Gastroesophageal sphincter (tissue), 4 donors: Measurements from ENCODE around the gene PLA2G3. TPM values are rescaled to one million over a fixed set of nuclear protein-coding genes. Genes with fewer than 3 reads are reported as not detected.
A peak's percentile ranks its signal among the peaks of the same experiment; 100 is the strongest.

ENCODE experiments used
- ATAC-seq: fragments of 150-250 bp; one replicate; pipeline ENCODE4 v1.9.1; 2016; ENCODE audit warnings: mild to moderate bottlenecking, moderate library complexity
- H3K27ac ChIP-seq, 4 donors: fragments of 200-600 bp; sonication (generic) in 3 of 4; 1 replicate in 3 of 4; 2 replicates in 1 of 4; pipeline ENCODE4 v1.5.1; 2016 to 2019
- H3K27me3 ChIP-seq: fragments of 200-600 bp; sonication (generic); one replicate; pipeline ENCODE4 v1.5.1; 2019
- H3K36me3 ChIP-seq, 2 donors: fragments of 200-600 bp; sonication (generic); one replicate each; pipeline ENCODE4 v1.5.1; 2019; ENCODE audit warnings: control low read depth in 1 of 2
- H3K4me1 ChIP-seq, 3 donors: fragments of 200-600 bp; sonication (generic); 1 replicate in 2 of 3; 2 replicates in 1 of 3; pipeline ENCODE4 v1.5.1; 2016 to 2019; ENCODE audit warnings: control low read depth in 2 of 3
- H3K4me3 ChIP-seq, 2 donors: fragments of 200-600 bp; sonication (generic); one replicate each; pipeline ENCODE4 v1.5.1; 2019; ENCODE audit warnings: mild to moderate bottlenecking in 1 of 2, moderate library complexity in 1 of 2
- H3K9me3 ChIP-seq, 3 donors: fragments of 200-600 bp; sonication (generic); one replicate each; pipeline ENCODE4 v1.5.1; 2017 to 2019; ENCODE audit warnings: control low read depth in 2 of 3
- EP300 ChIP-seq: sonication (generic); formaldehyde crosslinking; IDR thresholded peaks from one replicate; pipeline ENCODE4 v1.6.1; 2017; ENCODE audit warnings: antibody characterized with exemption, mild to moderate bottlenecking
- POLR2A ChIP-seq, 2 donors: fragments of 450-650 bp; IDR thresholded peaks; one replicate each; pipeline ENCODE4 v1.6.1; 2017; ENCODE audit warnings: antibody characterized with exemption in 2 of 2, mild to moderate bottlenecking in 2 of 2, moderate library complexity in 1 of 2
- POLR2AphosphoS5 ChIP-seq: sonication (generic); formaldehyde crosslinking; IDR thresholded peaks from one replicate; pipeline ENCODE4 v1.6.1; 2017; ENCODE audit warnings: antibody characterized with exemption
- WGBS, 2 donors: methylation state at CpG; one replicate each; pipeline ENCODE4 v1.1.5; 2018; ENCODE audit warnings: low coverage in 1 of 2; 5-methylcytosine and 5-hydroxymethylcytosine counted together
- total RNA-seq, 4 donors: library from RNA; depleted of rRNA; stranded (reverse); fragments of >200 nt; gene quantifications; one replicate each; pipeline ENCODE4 v1.1.0, GENCODE V29; 2016
- TF ChIP-seq, protein P1 (sequence below), 4 experiments: fragments of 200-600 bp in 2 of 4; fragments of 450-650 bp in 2 of 4; sonication (generic) in 1 of 4; IDR thresholded peaks; one replicate each; pipeline ENCODE4 v1.5.1; 2017 to 2019; ENCODE audit warnings: antibody characterized with exemption in 4 of 4, mild to moderate bottlenecking in 2 of 4, moderate library complexity in 2 of 4

Gene PLA2G3
- total RNA-seq, 4 donors from 2014 or later, result 0.12 to 0.47 (median 0.22) TPM; not detected in 1

- no peak for ATAC-seq
- H3K4me3 ChIP-seq, result no peak overlapping the region
- H3K9me3 ChIP-seq, result no peaks in the 10 kb centered on the region
- peaks cover 0 to 85% of the 10 kb centered on the region in 2 donors for H3K36me3 ChIP-seq
- peak overlapping the region; percentile 89 to 100 (median 98) for H3K27ac ChIP-seq
- H3K27me3 ChIP-seq, result no peaks in the 10 kb centered on the region
- H3K4me1 ChIP-seq, result peaks cover 15 to 100% (median 71%) of the 10 kb centered on the region in 3 donors
- TF ChIP-seq, protein P1, sequence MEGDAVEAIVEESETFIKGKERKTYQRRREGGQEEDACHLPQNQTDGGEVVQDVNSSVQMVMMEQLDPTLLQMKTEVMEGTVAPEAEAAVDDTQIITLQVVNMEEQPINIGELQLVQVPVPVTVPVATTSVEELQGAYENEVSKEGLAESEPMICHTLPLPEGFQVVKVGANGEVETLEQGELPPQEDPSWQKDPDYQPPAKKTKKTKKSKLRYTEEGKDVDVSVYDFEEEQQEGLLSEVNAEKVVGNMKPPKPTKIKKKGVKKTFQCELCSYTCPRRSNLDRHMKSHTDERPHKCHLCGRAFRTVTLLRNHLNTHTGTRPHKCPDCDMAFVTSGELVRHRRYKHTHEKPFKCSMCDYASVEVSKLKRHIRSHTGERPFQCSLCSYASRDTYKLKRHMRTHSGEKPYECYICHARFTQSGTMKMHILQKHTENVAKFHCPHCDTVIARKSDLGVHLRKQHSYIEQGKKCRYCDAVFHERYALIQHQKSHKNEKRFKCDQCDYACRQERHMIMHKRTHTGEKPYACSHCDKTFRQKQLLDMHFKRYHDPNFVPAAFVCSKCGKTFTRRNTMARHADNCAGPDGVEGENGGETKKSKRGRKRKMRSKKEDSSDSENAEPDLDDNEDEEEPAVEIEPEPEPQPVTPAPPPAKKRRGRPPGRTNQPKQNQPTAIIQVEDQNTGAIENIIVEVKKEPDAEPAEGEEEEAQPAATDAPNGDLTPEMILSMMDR (IDR thresholded peaks at IDR 0.05), result no peak
- no peak for TF ChIP-seq POLR2A (IDR thresholded peaks at IDR 0.05)
- no peak for TF ChIP-seq POLR2AphosphoS5
- no peak for TF ChIP-seq EP300
- WGBS, 2 donors, result 46 to 82% methylated on average over 2 of the region's 18 CpGs
These were observed 39.4 kb downstream of the PLA2G3 start for GRCh38 chr22:31100762-31101525.

DNA sequence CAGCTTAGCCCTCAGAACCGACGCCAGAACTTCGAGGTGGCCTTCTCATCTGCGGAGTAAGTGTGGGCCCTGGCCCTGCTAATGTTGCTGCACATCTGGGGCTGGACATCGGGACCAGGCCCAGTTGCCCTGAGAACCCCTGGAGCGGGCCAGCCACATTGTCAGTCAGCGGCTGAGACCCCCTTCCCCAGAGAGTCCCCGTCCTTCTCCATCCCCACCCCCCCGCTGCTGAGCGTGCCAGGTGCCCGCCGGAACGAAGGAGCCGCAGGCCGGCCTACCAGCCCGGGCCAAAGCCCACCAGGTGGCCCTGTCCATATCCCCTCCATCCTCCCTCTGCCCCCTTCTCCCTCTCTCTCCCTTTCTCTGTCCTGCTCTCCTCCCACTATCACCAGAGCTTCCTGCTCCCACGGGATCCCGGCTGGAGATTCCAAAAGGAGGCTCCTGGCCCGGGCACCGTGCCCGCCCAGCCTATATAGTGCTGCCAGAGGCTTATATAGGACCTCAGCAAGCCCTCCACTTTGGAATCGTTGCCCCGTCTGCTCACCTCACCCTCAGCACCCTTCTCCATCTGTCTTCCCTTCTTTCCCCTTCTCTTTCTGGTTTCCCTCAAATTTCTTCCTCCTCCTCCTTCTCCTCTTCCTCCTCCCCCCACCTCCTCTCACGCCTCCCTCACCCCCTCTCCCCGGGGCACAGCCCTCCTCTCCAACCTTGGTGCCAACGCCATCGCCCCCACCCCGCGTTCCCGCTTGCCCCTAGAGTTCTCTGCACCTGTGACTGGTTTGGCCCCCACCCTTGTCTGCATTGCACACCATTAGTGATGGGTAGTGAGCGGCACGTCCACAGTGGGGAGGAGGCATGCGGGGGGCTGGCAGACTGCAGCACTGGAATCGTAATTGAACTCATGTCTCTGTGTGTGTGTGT is 40.2 kb downstream of the PLA2G3 start:
- Histone ChIP-seq H3K27me3 (no peaks in the 10 kb centered on the region), H3K4me3 (peak overlapping the region in 1 of 2 donors; percentile 8), H3K4me1 (peaks cover 15 to 100% (median 66%) of the 10 kb centered on the region in 3 donors), H3K27ac (peak overlapping the region; percentile 89 to 100 (median 98)), H3K9me3 (no peaks in the 10 kb centered on the region), H3K36me3 (peaks cover 0 to 89% of the 10 kb centered on the region in 2 donors)
- no peak for ATAC-seq
- WGBS, 2 donors, result 73 to 82% methylated on average over 5 to 13 of the region's 34 CpGs
- TF ChIP-seq, protein P1 (IDR thresholded peaks at IDR 0.05), result no peak
- TF ChIP-seq POLR2A (IDR thresholded peaks at IDR 0.05), result no peak
- no peak for TF ChIP-seq POLR2AphosphoS5
- TF ChIP-seq EP300, result no peak

GRCh38 chr22:31099386-31099785 is 40.9 kb downstream of the PLA2G3 start:
- Histone ChIP-seq H3K9me3 (no peaks in the 10 kb centered on the region), H3K27me3 (no peaks in the 10 kb centered on the region), H3K27ac (peak overlapping the region; percentile 89 to 100 (median 98)), H3K4me1 (peaks cover 15 to 100% (median 62%) of the 10 kb centered on the region in 3 donors), H3K36me3 (peaks cover 0 to 89% of the 10 kb centered on the region in 2 donors), H3K4me3 (peak overlapping the region in 1 of 2 donors; percentile 12)
- ATAC-seq, result no peak
- WGBS, 2 donors, result 80% methylated on average over 1 of the region's 6 CpGs; no CpG with 5 or more reads in 1 of the 2 donors
- TF ChIP-seq POLR2AphosphoS5 (peak; percentile 75), POLR2A (IDR thresholded peaks at IDR 0.05) (no peak), EP300 (no peak)
- TF ChIP-seq, protein P1 (IDR thresholded peaks at IDR 0.05), result no peak

DNA sequence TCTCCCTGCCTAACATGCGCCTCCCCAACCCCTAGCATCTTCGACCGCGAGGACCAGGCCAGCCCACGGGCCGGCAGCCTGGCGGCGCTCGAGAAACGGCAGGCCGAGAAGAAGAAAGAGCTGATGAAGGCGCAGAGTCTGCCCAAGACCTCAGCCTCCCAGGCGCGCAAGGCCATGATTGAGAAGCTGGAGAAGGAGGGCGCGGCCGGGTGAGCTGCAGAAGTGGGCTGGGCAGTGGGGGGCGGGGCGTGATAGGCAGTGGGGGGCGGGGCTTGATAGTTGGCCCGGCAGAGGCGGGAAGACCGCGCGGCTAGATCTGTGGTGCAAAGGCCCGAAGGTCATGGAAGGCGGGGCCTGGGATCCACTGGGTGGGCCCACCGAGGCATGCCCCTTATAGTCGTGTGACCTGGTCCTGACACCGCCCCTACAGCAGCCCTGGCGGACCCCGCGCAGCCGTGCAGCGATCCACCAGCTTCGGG is 41.6 kb downstream of the PLA2G3 start:
- Histone ChIP-seq H3K4me1 (peaks cover 15 to 100% (median 57%) of the 10 kb centered on the region in 3 donors), H3K36me3 (peaks cover 0 to 89% of the 10 kb centered on the region in 2 donors), H3K27me3 (no peaks in the 10 kb centered on the region), H3K9me3 (no peaks in the 10 kb centered on the region), H3K4me3 (peak overlapping the region in 1 of 2 donors; percentile 18), H3K27ac (peak overlapping the region; percentile 89 to 100 (median 98))
- TF ChIP-seq EP300, result no peak
- TF ChIP-seq, protein P1 (IDR thresholded peaks at IDR 0.05), result peak in 2 of 4 experiments; percentile 18 to 26
- ATAC-seq, result peak; percentile 20
- WGBS, 2 donors, result no CpG with 5 or more reads among the region's 36 CpGs
